Ishikawa (cell line): Measurements from ENCODE around the gene MAN1A2.

Experiments used
- CEBPB ChIP-seq: IDR thresholded peaks from 2 replicates; pipeline ENCODE4 v1.6.1; 2012
- CREB1 ChIP-seq: IDR thresholded peaks from 2 replicates; pipeline ENCODE4 v1.6.1; 2012; ENCODE audit warnings: low read depth
- EGR1 ChIP-seq: IDR thresholded peaks from 2 replicates; pipeline ENCODE4 v1.6.1; 2012
- EP300 ChIP-seq: IDR thresholded peaks from 2 replicates; pipeline ENCODE4 v1.6.1; 2012; ENCODE audit warnings: borderline replicate concordance
- FOXM1 ChIP-seq: IDR thresholded peaks from 2 replicates; pipeline ENCODE4 v1.6.1; 2012; ENCODE audit warnings: low read depth, borderline replicate concordance
- MAX ChIP-seq: IDR thresholded peaks from 2 replicates; pipeline ENCODE4 v1.6.1; 2012
- NFIC ChIP-seq: IDR thresholded peaks from 2 replicates; pipeline ENCODE4 v1.6.1; 2012
- RAD21 ChIP-seq: IDR thresholded peaks from 2 replicates; pipeline ENCODE4 v1.6.1; 2012; ENCODE audit warnings: low read depth
- TAF1 ChIP-seq: IDR thresholded peaks from 2 replicates; pipeline ENCODE4 v1.6.1; 2012; ENCODE audit warnings: low read depth, mild to moderate bottlenecking
- TCF12 ChIP-seq: IDR thresholded peaks from 2 replicates; pipeline ENCODE4 v1.6.1; 2012; ENCODE audit warnings: low read depth
- TEAD4 ChIP-seq: IDR thresholded peaks from 2 replicates; pipeline ENCODE4 v1.6.1; 2012
- USF1 ChIP-seq: IDR thresholded peaks from 2 replicates; pipeline ENCODE4 v1.6.1; 2012
- YY1 ChIP-seq: IDR thresholded peaks from 2 replicates; pipeline ENCODE4 v1.6.1; 2012; ENCODE audit warnings: low read depth
- ZBTB7A ChIP-seq: IDR thresholded peaks from 2 replicates; pipeline ENCODE4 v1.6.1; 2012; ENCODE audit warnings: low read depth
- TF ChIP-seq, protein P1 (sequence below): IDR thresholded peaks from 2 replicates; pipeline ENCODE4 v1.6.1; 2012; ENCODE audit warnings: low read depth, mild to moderate bottlenecking

The MAN1A2 gene

DNA sequence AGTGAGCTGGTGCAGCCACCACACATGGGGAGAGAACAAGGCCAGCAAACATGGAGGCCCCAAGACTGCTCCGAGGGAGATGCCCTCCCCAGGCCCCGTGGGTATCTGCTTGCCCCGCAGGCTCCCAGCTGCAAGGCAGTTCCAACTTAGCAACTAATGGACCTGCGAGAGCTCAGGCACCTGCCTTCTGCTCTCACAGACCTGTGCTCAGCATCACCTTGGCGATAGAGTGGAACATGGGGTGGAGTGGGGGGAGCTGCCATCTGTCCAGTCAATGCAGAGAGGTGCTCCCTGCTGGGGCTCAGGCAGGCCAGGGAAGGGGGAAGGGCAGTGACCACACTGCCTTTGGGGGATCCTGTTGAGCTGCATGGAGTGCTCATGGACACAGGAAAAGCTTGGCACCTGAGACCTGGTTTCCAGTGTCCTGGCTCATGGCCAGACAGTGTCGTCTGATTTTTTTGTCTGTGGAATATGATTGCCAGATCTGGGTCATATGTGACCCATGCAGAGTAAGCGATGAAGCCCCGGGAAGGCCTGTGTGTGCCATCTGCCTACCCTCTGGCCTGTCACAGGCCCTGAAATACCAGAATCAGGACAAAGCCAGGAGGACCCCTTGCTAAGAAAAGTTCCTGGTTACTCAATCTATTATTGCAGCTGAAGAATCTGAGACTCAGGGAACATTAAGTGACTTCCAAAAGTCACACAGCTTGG is 198.7 kb downstream of the MAN1A2 start:
- TF ChIP-seq CEBPB, result no peak

DNA sequence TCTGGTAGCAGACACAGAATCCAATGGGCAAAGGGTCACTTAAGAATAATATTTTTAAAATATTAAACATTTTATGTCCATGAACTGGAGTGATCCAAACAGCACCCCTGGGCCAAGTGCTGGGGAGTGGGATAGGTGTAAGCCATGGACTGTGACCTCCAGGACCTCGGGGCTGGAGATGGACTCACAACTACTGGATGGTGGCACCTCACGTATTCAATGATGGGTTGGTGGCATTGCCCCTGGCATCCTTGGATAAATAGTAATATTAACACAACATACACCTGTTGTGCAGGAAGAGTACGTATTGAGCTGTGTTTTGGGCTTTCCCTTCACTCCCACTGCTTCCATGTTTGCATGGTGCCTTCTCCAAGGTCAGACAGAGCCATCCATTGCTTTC is 199.3 kb downstream of the MAN1A2 start:
- TF ChIP-seq NFIC (no peak), MAX (no peak), YY1 (no peak), FOXM1 (no peak), EP300 (no peak), RAD21 (no peak), TAF1 (no peak), USF1 (no peak)
- TF ChIP-seq, protein P1, sequence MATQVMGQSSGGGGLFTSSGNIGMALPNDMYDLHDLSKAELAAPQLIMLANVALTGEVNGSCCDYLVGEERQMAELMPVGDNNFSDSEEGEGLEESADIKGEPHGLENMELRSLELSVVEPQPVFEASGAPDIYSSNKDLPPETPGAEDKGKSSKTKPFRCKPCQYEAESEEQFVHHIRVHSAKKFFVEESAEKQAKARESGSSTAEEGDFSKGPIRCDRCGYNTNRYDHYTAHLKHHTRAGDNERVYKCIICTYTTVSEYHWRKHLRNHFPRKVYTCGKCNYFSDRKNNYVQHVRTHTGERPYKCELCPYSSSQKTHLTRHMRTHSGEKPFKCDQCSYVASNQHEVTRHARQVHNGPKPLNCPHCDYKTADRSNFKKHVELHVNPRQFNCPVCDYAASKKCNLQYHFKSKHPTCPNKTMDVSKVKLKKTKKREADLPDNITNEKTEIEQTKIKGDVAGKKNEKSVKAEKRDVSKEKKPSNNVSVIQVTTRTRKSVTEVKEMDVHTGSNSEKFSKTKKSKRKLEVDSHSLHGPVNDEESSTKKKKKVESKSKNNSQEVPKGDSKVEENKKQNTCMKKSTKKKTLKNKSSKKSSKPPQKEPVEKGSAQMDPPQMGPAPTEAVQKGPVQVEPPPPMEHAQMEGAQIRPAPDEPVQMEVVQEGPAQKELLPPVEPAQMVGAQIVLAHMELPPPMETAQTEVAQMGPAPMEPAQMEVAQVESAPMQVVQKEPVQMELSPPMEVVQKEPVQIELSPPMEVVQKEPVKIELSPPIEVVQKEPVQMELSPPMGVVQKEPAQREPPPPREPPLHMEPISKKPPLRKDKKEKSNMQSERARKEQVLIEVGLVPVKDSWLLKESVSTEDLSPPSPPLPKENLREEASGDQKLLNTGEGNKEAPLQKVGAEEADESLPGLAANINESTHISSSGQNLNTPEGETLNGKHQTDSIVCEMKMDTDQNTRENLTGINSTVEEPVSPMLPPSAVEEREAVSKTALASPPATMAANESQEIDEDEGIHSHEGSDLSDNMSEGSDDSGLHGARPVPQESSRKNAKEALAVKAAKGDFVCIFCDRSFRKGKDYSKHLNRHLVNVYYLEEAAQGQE, result no peak

DNA sequence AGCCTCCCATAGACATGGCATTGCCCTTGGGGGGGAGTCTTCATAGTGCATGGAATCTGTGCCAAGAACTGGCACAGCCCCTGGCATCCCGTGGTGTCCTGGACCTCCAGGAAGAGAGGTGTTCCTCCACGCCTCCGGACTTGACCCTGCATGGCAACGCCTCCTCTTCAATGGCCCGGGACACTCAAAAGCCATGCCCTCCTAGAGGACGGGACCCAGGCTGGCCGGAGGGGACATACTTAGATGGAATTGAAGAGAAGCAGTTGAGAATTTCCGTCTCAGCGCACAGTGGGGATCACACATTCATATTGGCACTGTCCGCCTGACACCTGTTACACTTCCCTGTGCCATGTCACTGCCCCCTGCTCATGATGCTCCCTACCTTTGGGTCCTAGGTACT is 200.2 kb downstream of the MAN1A2 start:
- no peak for TF ChIP-seq RAD21
- no peak for TF ChIP-seq EGR1
- TF ChIP-seq NFIC, result no peak
- TF ChIP-seq, protein P1, result no peak
- no peak for TF ChIP-seq TAF1
- TF ChIP-seq TEAD4, result no peak
- TF ChIP-seq FOXM1, result no peak
- TF ChIP-seq CEBPB, result no peak
- no peak for TF ChIP-seq TCF12
- TF ChIP-seq EP300, result no peak
- TF ChIP-seq USF1, result no peak
- no peak for TF ChIP-seq MAX
- no peak for TF ChIP-seq CREB1
- no peak for TF ChIP-seq YY1
- TF ChIP-seq ZBTB7A, result no peak

DNA sequence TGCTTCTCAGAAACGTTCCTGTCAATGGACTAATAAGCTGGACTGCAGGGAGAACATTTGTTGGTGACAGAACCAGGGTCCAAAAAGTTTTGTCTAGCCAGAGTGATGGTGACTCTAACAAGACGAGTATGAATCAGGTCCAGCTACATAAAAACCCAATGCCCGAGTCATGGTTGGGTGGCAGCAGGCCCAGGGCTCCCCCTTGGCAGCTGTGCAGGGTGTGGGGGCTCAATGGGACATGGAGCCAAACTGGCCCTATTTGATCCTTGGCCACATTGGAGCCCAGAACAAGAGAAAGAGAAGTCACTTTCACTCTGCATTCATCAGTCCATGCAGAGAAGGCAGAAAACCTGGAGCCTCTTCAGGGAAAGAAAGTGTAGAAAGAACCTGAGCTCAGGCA is 200.7 kb downstream of the MAN1A2 start:
- TF ChIP-seq, protein P1, result no peak
- TF ChIP-seq TAF1, result no peak
- no peak for TF ChIP-seq FOXM1

DNA sequence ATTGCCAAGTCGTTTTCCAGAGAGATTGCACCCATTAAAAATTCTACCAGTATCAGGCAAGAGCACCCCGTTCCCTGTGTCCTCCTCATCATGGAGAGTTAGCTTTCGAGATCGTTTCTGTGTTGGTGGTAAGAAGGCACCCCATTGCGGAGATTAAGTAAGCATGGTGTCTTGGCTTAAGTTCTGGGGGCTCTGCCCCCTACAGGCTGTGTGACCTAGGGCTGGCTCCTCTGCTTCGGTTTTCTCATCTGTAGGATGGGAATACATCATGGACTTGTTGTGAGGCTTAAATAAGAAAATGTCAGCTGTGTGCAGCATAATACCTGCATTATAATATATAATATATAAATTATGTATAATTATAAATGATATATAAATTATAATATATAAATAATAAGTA is 201.8 kb downstream of the MAN1A2 start:
- no peak for TF ChIP-seq YY1
- no peak for TF ChIP-seq USF1
- no peak for TF ChIP-seq TCF12
- no peak for TF ChIP-seq TAF1
- TF ChIP-seq ZBTB7A, result no peak
- no peak for TF ChIP-seq FOXM1
